ENCODE measurements around the gene TMED6. TPM values are rescaled to one million over a fixed set of nuclear protein-coding genes. Genes with fewer than 3 reads are reported as not detected.

The TMED6 gene
- total RNA-seq, 1 experiment from 2014 or later: 0.91 TPM

GRCh38 chr16:69349536-69349935, 2.0 kb downstream of the TMED6 start:
- Histone ChIP-seq H3K4me2 (ENCODE audit: low read length) (no peak overlapping the region), H2AFZ (ENCODE audit: low read depth, low read length, poor library complexity, severe bottlenecking) (no peak overlapping the region), H3K9ac (ENCODE audit: low read length) (no peak overlapping the region), H3K4me1 (ENCODE audit: control insufficient read depth in 1 of 2, insufficient read depth in 2 of 2, low read length in 2 of 2) (peaks cover 0 to 10% of the 10 kb centered on the region in 2 experiments; a peak in 2 of 4 replicates), H3K36me3 (ENCODE audit: control insufficient read depth in 1 of 2, insufficient read depth in 2 of 2, low read length in 2 of 2) (peaks cover 7 to 11% of the 10 kb centered on the region in 2 experiments; a peak in 2 of 4 replicates), H3K4me3 (replicated peaks in 1 of 2; ENCODE audit: low read depth in 1 of 2, low read length in 2 of 2) (no peak overlapping the region), H3K79me2 (ENCODE audit: insufficient read depth, low read length) (no peaks in the 10 kb centered on the region), H3K9me3 (ENCODE audit: control insufficient read depth in 1 of 2, insufficient read depth in 1 of 2, low read depth in 1 of 2, low read length in 2 of 2) (no peaks in the 10 kb centered on the region), H3K27ac (ENCODE audit: low read depth, low read length) (no peak overlapping the region), H4K20me1 (ENCODE audit: insufficient read depth) (no peaks in the 10 kb centered on the region), H3K9me2 (ENCODE audit: insufficient read depth) (no peaks in the 10 kb centered on the region), H3K27me3 (ENCODE audit: insufficient read depth, low read length) (no peaks in the 10 kb centered on the region)
- intact Hi-C loops (cut with micrococcal nuclease): no loop called here
- DNase-seq (ENCODE audit: low read depth, low spot score): no peak
- ATAC-seq: no peak
- CTCF ChIA-PET: no interaction called here
- POLR2A ChIA-PET: no interaction called here
- TF ChIP-seq TCF7L2 (IDR thresholded peaks at IDR 0.05; ENCODE audit: borderline replicate concordance, extremely low read depth, insufficient read depth, insufficient read length) (no peak), ATF3 (IDR thresholded peaks at IDR 0.05) (no peak), POLR2A (IDR thresholded peaks at IDR 0.05; ENCODE audit: borderline replicate concordance, extremely low read depth, insufficient read depth, insufficient read length) (no peak), ZNF274 (IDR thresholded peaks at IDR 0.05; ENCODE audit: low read depth, low read length) (no peak), YY1 (IDR thresholded peaks at IDR 0.05; ENCODE audit: extremely low read depth, insufficient replicate concordance, low read depth, low read length) (no peak), JUND (IDR thresholded peaks at IDR 0.05) (no peak), CBX3 (IDR thresholded peaks at IDR 0.05; ENCODE audit: low read depth) (no peak), MAX (IDR thresholded peaks at IDR 0.05) (no peak), ELF1 (IDR thresholded peaks at IDR 0.05; ENCODE audit: borderline replicate concordance, low read depth) (no peak), ZFX (IDR thresholded peaks at IDR 0.05) (no peak), EGR1 (IDR thresholded peaks at IDR 0.05; ENCODE audit: low read depth) (no peak), SP1 (IDR thresholded peaks at IDR 0.05; ENCODE audit: low read depth) (no peak), ZBTB33 (IDR thresholded peaks at IDR 0.05; ENCODE audit: extremely low read depth, insufficient replicate concordance, low read length) (no peak), FOSL1 (IDR thresholded peaks at IDR 0.05; ENCODE audit: low read depth) (no peak), POLR2AphosphoS5 (IDR thresholded peaks at IDR 0.05; ENCODE audit: low read depth, low read length) (no peak), SIN3A (IDR thresholded peaks at IDR 0.05; ENCODE audit: low read depth) (no peak), SRF (IDR thresholded peaks at IDR 0.05; ENCODE audit: low read depth) (no peak), CTCF (IDR thresholded peaks at IDR 0.05 in 2 of 3, conservative IDR thresholded peaks at IDR 0.05 in 1 of 3; ENCODE audit: borderline replicate concordance in 1 of 3, insufficient read depth in 1 of 3, low read depth in 2 of 3, low read length in 2 of 3) (no peak), RAD21 (IDR thresholded peaks at IDR 0.05; ENCODE audit: low read depth) (no peak)
- RAD21 ChIA-PET (ENCODE audit: low non-redundant PET in 1 of 2, low total read pairs in 2 of 2, uncharacterized antibody in 2 of 2, unreplicated experiment in 2 of 2): no interaction called here
- no TSS peak for BruUV-seq (replicated peaks)
